ENCODE measurements around the gene PEA15.

Gene PEA15

DNA sequence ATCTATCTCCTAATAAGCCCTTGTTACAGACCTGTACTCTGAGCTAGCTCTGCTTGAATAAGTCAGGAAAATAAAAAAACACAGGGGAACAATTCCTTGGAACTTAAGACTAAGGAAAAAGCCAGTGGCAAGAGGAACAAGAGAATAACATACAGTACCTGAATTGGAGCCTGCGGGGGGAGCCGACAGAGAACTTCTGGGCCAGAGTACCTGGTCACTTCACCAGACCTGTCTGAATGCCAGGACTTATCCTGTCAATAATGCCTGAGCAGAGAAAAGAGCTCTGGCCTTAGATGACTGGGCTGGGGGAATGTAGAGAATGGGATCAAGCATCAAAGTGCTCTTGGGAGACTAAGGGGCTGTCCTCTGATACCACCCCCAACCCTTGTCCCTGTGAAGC, 15.1 kb downstream of the PEA15 start:
- no peak for TF ChIP-seq FOXP2 (optimal IDR thresholded peaks at IDR 0.05; ENCODE audit: borderline replicate concordance, extremely low read depth, extremely low read length, insufficient read depth)
- TF ChIP-seq, protein P1, sequence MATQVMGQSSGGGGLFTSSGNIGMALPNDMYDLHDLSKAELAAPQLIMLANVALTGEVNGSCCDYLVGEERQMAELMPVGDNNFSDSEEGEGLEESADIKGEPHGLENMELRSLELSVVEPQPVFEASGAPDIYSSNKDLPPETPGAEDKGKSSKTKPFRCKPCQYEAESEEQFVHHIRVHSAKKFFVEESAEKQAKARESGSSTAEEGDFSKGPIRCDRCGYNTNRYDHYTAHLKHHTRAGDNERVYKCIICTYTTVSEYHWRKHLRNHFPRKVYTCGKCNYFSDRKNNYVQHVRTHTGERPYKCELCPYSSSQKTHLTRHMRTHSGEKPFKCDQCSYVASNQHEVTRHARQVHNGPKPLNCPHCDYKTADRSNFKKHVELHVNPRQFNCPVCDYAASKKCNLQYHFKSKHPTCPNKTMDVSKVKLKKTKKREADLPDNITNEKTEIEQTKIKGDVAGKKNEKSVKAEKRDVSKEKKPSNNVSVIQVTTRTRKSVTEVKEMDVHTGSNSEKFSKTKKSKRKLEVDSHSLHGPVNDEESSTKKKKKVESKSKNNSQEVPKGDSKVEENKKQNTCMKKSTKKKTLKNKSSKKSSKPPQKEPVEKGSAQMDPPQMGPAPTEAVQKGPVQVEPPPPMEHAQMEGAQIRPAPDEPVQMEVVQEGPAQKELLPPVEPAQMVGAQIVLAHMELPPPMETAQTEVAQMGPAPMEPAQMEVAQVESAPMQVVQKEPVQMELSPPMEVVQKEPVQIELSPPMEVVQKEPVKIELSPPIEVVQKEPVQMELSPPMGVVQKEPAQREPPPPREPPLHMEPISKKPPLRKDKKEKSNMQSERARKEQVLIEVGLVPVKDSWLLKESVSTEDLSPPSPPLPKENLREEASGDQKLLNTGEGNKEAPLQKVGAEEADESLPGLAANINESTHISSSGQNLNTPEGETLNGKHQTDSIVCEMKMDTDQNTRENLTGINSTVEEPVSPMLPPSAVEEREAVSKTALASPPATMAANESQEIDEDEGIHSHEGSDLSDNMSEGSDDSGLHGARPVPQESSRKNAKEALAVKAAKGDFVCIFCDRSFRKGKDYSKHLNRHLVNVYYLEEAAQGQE (IDR thresholded peaks at IDR 0.05; ENCODE audit: insufficient read depth in 1 of 2, low read depth in 2 of 2, low read length in 2 of 2): no peak
- no peak for TF ChIP-seq TAF1 (IDR thresholded peaks at IDR 0.05; ENCODE audit: borderline replicate concordance, insufficient read depth, low read length)
- TF ChIP-seq POLR2AphosphoS5 (IDR thresholded peaks at IDR 0.05; ENCODE audit: low read depth, low read length): no peak
- TF ChIP-seq SIN3A (IDR thresholded peaks at IDR 0.05; ENCODE audit: borderline replicate concordance, insufficient read depth, low read length): no peak

- TF ChIP-seq SIN3A (IDR thresholded peaks at IDR 0.05; ENCODE audit: borderline replicate concordance, insufficient read depth, low read length): no peak
These were observed 15.9 kb downstream of the PEA15 start for GRCh38 chr1:160221089-160221488.

- TF ChIP-seq FOXP2 (optimal IDR thresholded peaks at IDR 0.05; ENCODE audit: borderline replicate concordance, extremely low read depth, extremely low read length, insufficient read depth): no peak
- TF ChIP-seq, protein P1 (IDR thresholded peaks at IDR 0.05; ENCODE audit: insufficient read depth in 1 of 2, low read depth in 2 of 2, low read length in 2 of 2): no peak
- no peak for TF ChIP-seq TAF1 (IDR thresholded peaks at IDR 0.05; ENCODE audit: borderline replicate concordance, insufficient read depth, low read length)
- TF ChIP-seq POLR2AphosphoS5 (IDR thresholded peaks at IDR 0.05; ENCODE audit: low read depth, low read length): no peak
- TF ChIP-seq SIN3A (IDR thresholded peaks at IDR 0.05; ENCODE audit: borderline replicate concordance, insufficient read depth, low read length): no peak
These were observed 17.4 kb downstream of the PEA15 start for GRCh38 chr1:160222546-160222945.

GRCh38 chr1:160224606-160225005, 19.4 kb downstream of the PEA15 start:
- TF ChIP-seq SIN3A (IDR thresholded peaks at IDR 0.05; ENCODE audit: borderline replicate concordance, insufficient read depth, low read length): no peak
- no peak for TF ChIP-seq FOXP2 (optimal IDR thresholded peaks at IDR 0.05; ENCODE audit: borderline replicate concordance, extremely low read depth, extremely low read length, insufficient read depth)
- no peak for TF ChIP-seq TAF1 (IDR thresholded peaks at IDR 0.05; ENCODE audit: borderline replicate concordance, insufficient read depth, low read length)
- TF ChIP-seq, protein P1 (IDR thresholded peaks at IDR 0.05; ENCODE audit: insufficient read depth in 1 of 2, low read depth in 2 of 2, low read length in 2 of 2): no peak

DNA sequence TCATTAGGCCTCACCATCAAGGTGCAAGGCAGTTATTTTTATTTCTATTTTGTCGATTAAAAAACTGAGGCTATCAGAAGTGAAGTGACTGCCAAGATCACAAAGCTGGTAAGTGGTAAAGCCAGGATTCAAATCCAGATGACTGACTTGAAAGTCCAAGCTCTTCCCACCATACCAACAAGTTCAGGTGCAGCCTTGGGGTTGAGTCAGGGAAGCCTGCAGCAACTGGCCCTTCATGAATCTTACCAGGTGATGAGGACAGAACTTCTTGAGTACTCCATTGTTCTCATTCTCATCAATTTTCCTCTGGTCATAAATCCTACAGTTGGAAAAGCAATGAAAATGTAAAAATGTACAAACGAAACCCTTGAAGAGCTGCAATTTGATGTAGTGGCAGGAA, 20.2 kb downstream of the PEA15 start:
- no peak for TF ChIP-seq TAF1 (IDR thresholded peaks at IDR 0.05; ENCODE audit: borderline replicate concordance, insufficient read depth, low read length)
- no peak for TF ChIP-seq FOXP2 (optimal IDR thresholded peaks at IDR 0.05; ENCODE audit: borderline replicate concordance, extremely low read depth, extremely low read length, insufficient read depth)
- TF ChIP-seq, protein P1 (IDR thresholded peaks at IDR 0.05; ENCODE audit: insufficient read depth in 1 of 2, low read depth in 2 of 2, low read length in 2 of 2): no peak
- TF ChIP-seq POLR2AphosphoS5 (IDR thresholded peaks at IDR 0.05; ENCODE audit: low read depth, low read length): no peak
